CD4-positive, CD25-positive, alpha-beta regulatory T cell (primary cell): ENCODE results near the gene IRX5. TPM values are rescaled to one million over a fixed set of nuclear protein-coding genes. Genes with fewer than 3 reads are reported as not detected.

Experiments
- ATAC-seq, 2 donors: fragments of 150-1000 bp; cut with Tn5 transposase; one replicate each; pipeline ENCODE4 v1.10.0; 2021; ENCODE audit warnings: low read depth in 2 of 2, moderate number of reproducible peaks in 2 of 2, moderate library complexity in 1 of 2
- DNase-seq, 3 donors: peaks; one replicate each; pipeline versions ENCODE4 v3.0.0 to v3.0.0-alpha.2; 2012 to 2022; ENCODE audit warnings: mixed read lengths in 1 of 3
- H3K27ac ChIP-seq: one replicate; pipeline ENCODE4 v1.7.0; 2013; ENCODE audit warnings: mild to moderate bottlenecking, low read length; ENCODE audit not compliant: insufficient read depth, poor library complexity, severe bottlenecking
- H3K27me3 ChIP-seq: one replicate; pipeline ENCODE4 v1.7.0; 2013; ENCODE audit warnings: low read length; ENCODE audit not compliant: control insufficient read depth, insufficient read depth
- H3K36me3 ChIP-seq: one replicate; pipeline ENCODE4 v1.7.0; 2013; ENCODE audit warnings: mild to moderate bottlenecking, low read length, moderate library complexity; ENCODE audit not compliant: control insufficient read depth, insufficient read depth
- H3K4me1 ChIP-seq: 2 replicates; pipeline ENCODE4 v1.7.0; 2013; ENCODE audit warnings: mild to moderate bottlenecking, low read length; ENCODE audit not compliant: insufficient read depth, control insufficient read depth, poor library complexity, severe bottlenecking
- H3K4me3 ChIP-seq: one replicate; pipeline ENCODE4 v1.7.0; 2013; ENCODE audit warnings: low read depth, mild to moderate bottlenecking, low read length, moderate library complexity
- H3K9me3 ChIP-seq, 2 experiments: 1 replicate in 1 of 2; 2 replicates in 1 of 2; pipeline ENCODE4 v1.7.0; 2013; ENCODE audit warnings: low read length in 2 of 2, mild to moderate bottlenecking in 1 of 2, moderate library complexity in 1 of 2; ENCODE audit not compliant: control insufficient read depth in 2 of 2
- H3K27ac Mint-ChIP-seq, 3 donors: one replicate each; pipeline ENCODE4 v1.8.0; 2020 to 2022; ENCODE audit warnings: mild to moderate bottlenecking in 3 of 3, mixed read lengths in 3 of 3, moderate library complexity in 2 of 3
- H3K27me3 Mint-ChIP-seq: one replicate; pipeline ENCODE4 v1.8.0; 2022; ENCODE audit warnings: mild to moderate bottlenecking, mixed read lengths
- H3K36me3 Mint-ChIP-seq: one replicate; pipeline ENCODE4 v1.8.0; 2020; ENCODE audit warnings: mixed read lengths
- H3K4me1 Mint-ChIP-seq, 4 donors: one replicate each; pipeline ENCODE4 v1.8.0; 2020 to 2022; ENCODE audit warnings: mixed read lengths in 4 of 4, mild to moderate bottlenecking in 1 of 4
- H3K4me3 Mint-ChIP-seq, 4 donors: one replicate each; pipeline ENCODE4 v1.8.0; 2020 to 2022; ENCODE audit warnings: mild to moderate bottlenecking in 4 of 4, mixed read lengths in 4 of 4, moderate library complexity in 3 of 4
- H3K9me3 Mint-ChIP-seq, 7 donors: one replicate each; pipeline ENCODE4 v1.8.0; 2020 to 2022; ENCODE audit warnings: mixed read lengths in 7 of 7, mild to moderate bottlenecking in 3 of 7, moderate library complexity in 2 of 7
- polyA plus RNA-seq, 4 donors: library from polyadenylated mRNA; unstranded; fragments of 300-500 nt; fragmentation: Illumina TruSeq; gene quantifications; one replicate each; pipeline ENCODE4 v1.2.3, GENCODE V29; 2021
- total RNA-seq: library from RNA; stranded (reverse); gene quantifications from one replicate; pipeline ENCODE4 v1.2.3, GENCODE V29; 2022

IRX5 gene
- total and polyA plus RNA-seq, 5 donors from 2014 or later = 0.15 TPM; not detected in 4

- H3K27me3 ChIP-seq = peaks cover 34% of the 10 kb centered on the region
Measured at GRCh38 chr16:54936201-54936978, 5.7 kb downstream of the IRX5 start.

GRCh38 chr16:54936979-54937670 is 6.5 kb downstream of the IRX5 start:
- H3K27me3 ChIP-seq = peaks cover 35% of the 10 kb centered on the region

More at GRCh38 chr16:54936201-54936978, 5.7 kb downstream of the IRX5 start:
- Mint-ChIP-seq H3K4me1 (peaks cover 0 to 30% (median 1%) of the 10 kb centered on the region in 4 donors), H3K9me3 (peaks cover 0 to 12% (median 0%) of the 10 kb centered on the region in 7 donors), H3K27ac (no peak overlapping the region), H3K36me3 (no peaks in the 10 kb centered on the region), H3K27me3 (peaks cover 88% of the 10 kb centered on the region), H3K4me3 (peak overlapping the region in 1 of 4 donors; percentile 63)
- ATAC-seq (no peak), DNase-seq (no peak)
- Histone ChIP-seq H3K4me1 (peaks cover 32% of the 10 kb centered on the region), H3K9me3 (no peaks in the 10 kb centered on the region), H3K36me3 (no peaks in the 10 kb centered on the region), H3K4me3 (no peak overlapping the region), H3K27ac (no peak overlapping the region)

GRCh38 chr16:54937671-54938211 is 7.1 kb downstream of the IRX5 start:
- no peaks in the 10 kb centered on the region for H3K36me3 ChIP-seq
- Mint-ChIP-seq H3K4me1 (peaks cover 0 to 22% (median under 1%) of the 10 kb centered on the region in 4 donors), H3K9me3 (peaks cover 0 to 13% (median 0%) of the 10 kb centered on the region in 7 donors), H3K27me3 (peaks cover 87% of the 10 kb centered on the region), H3K36me3 (no peaks in the 10 kb centered on the region), H3K4me3 (peak overlapping the region; percentile 11 to 59 (median 54)), H3K27ac (no peak overlapping the region)
- peaks cover 36% of the 10 kb centered on the region for H3K27me3 ChIP-seq
- no peaks in the 10 kb centered on the region for H3K9me3 ChIP-seq
- no peak for DNase-seq
- H3K4me1 ChIP-seq = peaks cover 23% of the 10 kb centered on the region
- no peak overlapping the region for H3K27ac ChIP-seq
- H3K4me3 ChIP-seq = no peak overlapping the region
- no peak for ATAC-seq

More at GRCh38 chr16:54936979-54937670, 6.5 kb downstream of the IRX5 start:
- H3K27ac ChIP-seq = no peak overlapping the region
- H3K4me1 ChIP-seq = peaks cover 25% of the 10 kb centered on the region
- peaks cover 0 to 25% (median 0%) of the 10 kb centered on the region in 4 donors for H3K4me1 Mint-ChIP-seq
- H3K4me3 ChIP-seq = no peak overlapping the region
- no peaks in the 10 kb centered on the region for H3K36me3 Mint-ChIP-seq
- no peak for ATAC-seq
- H3K27me3 Mint-ChIP-seq = peaks cover 87% of the 10 kb centered on the region
- peak overlapping the region in 1 of 4 donors; percentile 16 for H3K4me3 Mint-ChIP-seq
- no peaks in the 10 kb centered on the region for H3K9me3 ChIP-seq
- DNase-seq = no peak
- no peak overlapping the region for H3K27ac Mint-ChIP-seq
- H3K36me3 ChIP-seq = no peaks in the 10 kb centered on the region
- H3K9me3 Mint-ChIP-seq = peaks cover 0 to 13% (median 0%) of the 10 kb centered on the region in 7 donors

- Mint-ChIP-seq H3K27me3 (peaks cover 88% of the 10 kb centered on the region), H3K36me3 (no peaks in the 10 kb centered on the region), H3K4me1 (peaks cover 0 to 22% (median 2%) of the 10 kb centered on the region in 4 donors), H3K9me3 (peaks cover 0 to 13% (median 0%) of the 10 kb centered on the region in 7 donors), H3K4me3 (peak overlapping the region in 3 of 4 donors; percentile 54 to 59 (median 54)), H3K27ac (no peak overlapping the region)
- Histone ChIP-seq H3K9me3 (no peaks in the 10 kb centered on the region), H3K36me3 (no peaks in the 10 kb centered on the region), H3K27me3 (peaks cover 36% of the 10 kb centered on the region), H3K4me1 (peaks cover 23% of the 10 kb centered on the region), H3K4me3 (no peak overlapping the region), H3K27ac (no peak overlapping the region)
- DNase-seq (no peak), ATAC-seq (no peak)
Measured at GRCh38 chr16:54938212-54939028, 7.8 kb downstream of the IRX5 start.

- peaks cover 82% of the 10 kb centered on the region for H3K27me3 Mint-ChIP-seq
- H3K4me1 Mint-ChIP-seq = peaks cover 0 to 19% (median 2%) of the 10 kb centered on the region in 4 donors
- H3K4me1 ChIP-seq = peaks cover 23% of the 10 kb centered on the region
- H3K27ac ChIP-seq = no peak overlapping the region
- no peaks in the 10 kb centered on the region for H3K36me3 Mint-ChIP-seq
- H3K4me3 Mint-ChIP-seq = peak overlapping the region in 1 of 4 donors; percentile 52
- DNase-seq = no peak
- H3K4me3 ChIP-seq = no peak overlapping the region
- ATAC-seq = no peak
- no peaks in the 10 kb centered on the region for H3K9me3 ChIP-seq
- H3K27ac Mint-ChIP-seq = no peak overlapping the region
- peaks cover 0 to 14% (median 0%) of the 10 kb centered on the region in 7 donors for H3K9me3 Mint-ChIP-seq
- H3K36me3 ChIP-seq = no peaks in the 10 kb centered on the region
- peaks cover 34% of the 10 kb centered on the region for H3K27me3 ChIP-seq
Measured at GRCh38 chr16:54939029-54939346, 8.3 kb downstream of the IRX5 start.

- Histone ChIP-seq H3K9me3 (no peaks in the 10 kb centered on the region), H3K27me3 (peaks cover 29% of the 10 kb centered on the region), H3K27ac (no peak overlapping the region)
Measured at GRCh38 chr16:54939510-54940278, 9.0 kb downstream of the IRX5 start.

GRCh38 chr16:54940279-54940604 is 9.6 kb downstream of the IRX5 start:
- no peaks in the 10 kb centered on the region for H3K9me3 ChIP-seq
- Mint-ChIP-seq H3K27me3 (peaks cover 81% of the 10 kb centered on the region), H3K4me3 (no peak overlapping the region), H3K4me1 (peaks cover 0 to 17% (median 2%) of the 10 kb centered on the region in 4 donors), H3K27ac (no peak overlapping the region), H3K9me3 (peaks cover 0 to 11% (median 0%) of the 10 kb centered on the region in 7 donors), H3K36me3 (no peaks in the 10 kb centered on the region)
- no peak for ATAC-seq
- H3K27ac ChIP-seq = no peak overlapping the region
- no peak for DNase-seq
- H3K4me3 ChIP-seq = no peak overlapping the region
- H3K36me3 ChIP-seq = no peaks in the 10 kb centered on the region
- peaks cover 28% of the 10 kb centered on the region for H3K27me3 ChIP-seq
- peaks cover 23% of the 10 kb centered on the region for H3K4me1 ChIP-seq

More at GRCh38 chr16:54939510-54940278, 9.0 kb downstream of the IRX5 start:
- Mint-ChIP-seq H3K27ac (no peak overlapping the region), H3K4me1 (peaks cover 0 to 17% (median 2%) of the 10 kb centered on the region in 4 donors), H3K4me3 (no peak overlapping the region), H3K27me3 (peaks cover 82% of the 10 kb centered on the region), H3K36me3 (no peaks in the 10 kb centered on the region), H3K9me3 (peaks cover 0 to 14% (median 0%) of the 10 kb centered on the region in 7 donors)
- Histone ChIP-seq H3K36me3 (no peaks in the 10 kb centered on the region), H3K4me1 (peaks cover 23% of the 10 kb centered on the region), H3K4me3 (no peak overlapping the region)
- no peak for DNase-seq
- ATAC-seq = no peak
